Ishikawa (cell line): ENCODE data around the gene ATP11A.

Experiments
- CEBPB ChIP-seq: IDR thresholded peaks from 2 replicates; pipeline ENCODE4 v1.6.1; 2012
- CREB1 ChIP-seq: IDR thresholded peaks from 2 replicates; pipeline ENCODE4 v1.6.1; 2012; ENCODE audit warnings: low read depth
- EGR1 ChIP-seq: IDR thresholded peaks from 2 replicates; pipeline ENCODE4 v1.6.1; 2012
- EP300 ChIP-seq: IDR thresholded peaks from 2 replicates; pipeline ENCODE4 v1.6.1; 2012; ENCODE audit warnings: borderline replicate concordance
- FOXM1 ChIP-seq: IDR thresholded peaks from 2 replicates; pipeline ENCODE4 v1.6.1; 2012; ENCODE audit warnings: low read depth, borderline replicate concordance
- NFIC ChIP-seq: IDR thresholded peaks from 2 replicates; pipeline ENCODE4 v1.6.1; 2012
- RAD21 ChIP-seq: IDR thresholded peaks from 2 replicates; pipeline ENCODE4 v1.6.1; 2012; ENCODE audit warnings: low read depth
- TAF1 ChIP-seq: IDR thresholded peaks from 2 replicates; pipeline ENCODE4 v1.6.1; 2012; ENCODE audit warnings: low read depth, mild to moderate bottlenecking
- TCF12 ChIP-seq: IDR thresholded peaks from 2 replicates; pipeline ENCODE4 v1.6.1; 2012; ENCODE audit warnings: low read depth
- TEAD4 ChIP-seq: IDR thresholded peaks from 2 replicates; pipeline ENCODE4 v1.6.1; 2012
- YY1 ChIP-seq: IDR thresholded peaks from 2 replicates; pipeline ENCODE4 v1.6.1; 2012; ENCODE audit warnings: low read depth
- ZBTB7A ChIP-seq: IDR thresholded peaks from 2 replicates; pipeline ENCODE4 v1.6.1; 2012; ENCODE audit warnings: low read depth
- TF ChIP-seq, protein P1 (sequence below): IDR thresholded peaks from 2 replicates; pipeline ENCODE4 v1.6.1; 2012; ENCODE audit warnings: low read depth, mild to moderate bottlenecking
- TF ChIP-seq, protein P2 (sequence below): IDR thresholded peaks from 2 replicates; pipeline ENCODE4 v1.6.1; 2012
- TF ChIP-seq, protein P3 (sequence below): IDR thresholded peaks from 2 replicates; pipeline ENCODE4 v1.6.1; 2012

Gene ATP11A

DNA sequence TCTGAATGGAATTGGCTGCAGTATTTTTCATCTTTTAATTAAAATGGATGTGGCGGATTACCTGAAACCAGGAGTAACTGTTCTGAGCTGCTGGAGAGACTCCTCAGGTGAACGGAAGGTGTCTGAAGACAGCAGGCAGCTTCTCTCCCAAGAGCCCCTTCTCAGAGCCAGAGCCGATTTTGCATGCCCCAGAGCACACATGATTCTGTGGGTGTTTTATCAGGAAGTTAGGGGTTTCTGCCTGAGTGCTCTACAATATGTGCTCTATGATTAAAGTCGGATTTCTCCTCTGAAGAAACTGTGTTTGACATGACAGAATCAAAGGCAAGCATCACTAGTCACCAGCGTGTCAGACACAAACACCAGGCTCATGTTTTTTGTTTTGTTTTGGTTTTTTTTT, 218.5 kb downstream of the ATP11A start:
- TF ChIP-seq, protein P1, sequence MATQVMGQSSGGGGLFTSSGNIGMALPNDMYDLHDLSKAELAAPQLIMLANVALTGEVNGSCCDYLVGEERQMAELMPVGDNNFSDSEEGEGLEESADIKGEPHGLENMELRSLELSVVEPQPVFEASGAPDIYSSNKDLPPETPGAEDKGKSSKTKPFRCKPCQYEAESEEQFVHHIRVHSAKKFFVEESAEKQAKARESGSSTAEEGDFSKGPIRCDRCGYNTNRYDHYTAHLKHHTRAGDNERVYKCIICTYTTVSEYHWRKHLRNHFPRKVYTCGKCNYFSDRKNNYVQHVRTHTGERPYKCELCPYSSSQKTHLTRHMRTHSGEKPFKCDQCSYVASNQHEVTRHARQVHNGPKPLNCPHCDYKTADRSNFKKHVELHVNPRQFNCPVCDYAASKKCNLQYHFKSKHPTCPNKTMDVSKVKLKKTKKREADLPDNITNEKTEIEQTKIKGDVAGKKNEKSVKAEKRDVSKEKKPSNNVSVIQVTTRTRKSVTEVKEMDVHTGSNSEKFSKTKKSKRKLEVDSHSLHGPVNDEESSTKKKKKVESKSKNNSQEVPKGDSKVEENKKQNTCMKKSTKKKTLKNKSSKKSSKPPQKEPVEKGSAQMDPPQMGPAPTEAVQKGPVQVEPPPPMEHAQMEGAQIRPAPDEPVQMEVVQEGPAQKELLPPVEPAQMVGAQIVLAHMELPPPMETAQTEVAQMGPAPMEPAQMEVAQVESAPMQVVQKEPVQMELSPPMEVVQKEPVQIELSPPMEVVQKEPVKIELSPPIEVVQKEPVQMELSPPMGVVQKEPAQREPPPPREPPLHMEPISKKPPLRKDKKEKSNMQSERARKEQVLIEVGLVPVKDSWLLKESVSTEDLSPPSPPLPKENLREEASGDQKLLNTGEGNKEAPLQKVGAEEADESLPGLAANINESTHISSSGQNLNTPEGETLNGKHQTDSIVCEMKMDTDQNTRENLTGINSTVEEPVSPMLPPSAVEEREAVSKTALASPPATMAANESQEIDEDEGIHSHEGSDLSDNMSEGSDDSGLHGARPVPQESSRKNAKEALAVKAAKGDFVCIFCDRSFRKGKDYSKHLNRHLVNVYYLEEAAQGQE: no peak
- TF ChIP-seq, protein P2, sequence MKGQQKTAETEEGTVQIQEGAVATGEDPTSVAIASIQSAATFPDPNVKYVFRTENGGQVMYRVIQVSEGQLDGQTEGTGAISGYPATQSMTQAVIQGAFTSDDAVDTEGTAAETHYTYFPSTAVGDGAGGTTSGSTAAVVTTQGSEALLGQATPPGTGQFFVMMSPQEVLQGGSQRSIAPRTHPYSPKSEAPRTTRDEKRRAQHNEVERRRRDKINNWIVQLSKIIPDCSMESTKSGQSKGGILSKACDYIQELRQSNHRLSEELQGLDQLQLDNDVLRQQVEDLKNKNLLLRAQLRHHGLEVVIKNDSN: no peak
- TF ChIP-seq, protein P3, sequence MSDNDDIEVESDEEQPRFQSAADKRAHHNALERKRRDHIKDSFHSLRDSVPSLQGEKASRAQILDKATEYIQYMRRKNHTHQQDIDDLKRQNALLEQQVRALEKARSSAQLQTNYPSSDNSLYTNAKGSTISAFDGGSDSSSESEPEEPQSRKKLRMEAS: no peak
- TF ChIP-seq EP300 (no peak), YY1 (no peak), CEBPB (no peak), RAD21 (no peak), TEAD4 (no peak), ZBTB7A (no peak), FOXM1 (no peak), TAF1 (no peak), CREB1 (no peak), EGR1 (no peak), NFIC (no peak), TCF12 (no peak)

DNA sequence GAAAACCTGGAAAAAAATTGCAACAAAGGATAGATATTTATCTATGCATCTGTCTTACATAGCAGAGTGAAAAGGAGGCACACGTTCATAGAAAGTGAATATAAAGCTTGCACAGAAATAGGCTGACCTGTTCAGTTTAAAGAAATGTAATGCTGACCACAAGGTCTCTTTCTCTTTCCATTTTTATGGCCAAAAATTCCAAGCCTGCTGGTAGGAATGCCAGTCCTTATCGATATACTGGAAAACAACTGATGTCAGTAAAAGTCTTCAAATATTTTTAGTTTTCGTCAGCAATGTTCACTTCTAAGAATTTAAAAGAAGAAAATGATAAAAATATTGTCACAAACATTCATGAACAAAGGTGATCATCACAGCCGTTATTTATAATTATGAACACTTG, 220.2 kb downstream of the ATP11A start:
- no peak for TF ChIP-seq TEAD4
- no peak for TF ChIP-seq ZBTB7A
- TF ChIP-seq NFIC: no peak
- TF ChIP-seq CEBPB: no peak
- TF ChIP-seq FOXM1: no peak
- TF ChIP-seq, protein P2: no peak
- TF ChIP-seq YY1: no peak
- no peak for TF ChIP-seq EP300
- TF ChIP-seq TAF1: no peak
- TF ChIP-seq EGR1: no peak

DNA sequence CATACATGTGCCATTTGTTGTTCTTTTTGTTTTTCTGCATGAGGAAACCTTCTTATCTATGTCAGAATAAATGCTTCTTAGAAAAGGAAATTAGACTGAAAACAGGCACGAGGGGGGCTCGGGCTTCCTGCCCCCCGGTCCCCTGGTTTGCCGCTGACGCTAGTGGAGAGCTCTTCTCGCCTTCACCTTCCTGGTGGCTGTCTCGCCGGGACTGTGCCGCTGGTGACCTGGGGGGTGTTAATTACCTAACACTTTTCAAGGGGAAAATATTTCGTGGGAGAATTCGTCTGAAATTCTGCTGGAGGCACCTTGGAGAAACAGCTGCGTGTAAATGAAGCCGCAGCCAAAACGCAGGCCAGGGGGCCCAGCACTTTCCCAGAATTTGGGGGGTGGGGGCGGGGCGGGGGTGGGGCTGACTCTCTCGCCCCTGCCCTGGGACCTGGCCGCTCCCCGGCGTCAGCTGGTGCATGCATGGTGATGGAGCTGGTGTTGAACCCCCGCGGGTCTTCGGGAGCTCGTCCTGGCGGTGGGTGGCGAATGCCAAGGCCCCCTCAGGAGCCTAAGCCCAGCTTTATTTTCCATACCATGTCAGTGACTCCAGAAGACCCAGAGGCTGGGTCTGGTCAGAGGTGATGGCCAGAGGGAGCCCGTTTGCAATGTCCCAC, 220.9 kb downstream of the ATP11A start:
- TF ChIP-seq CEBPB (no peak), TEAD4 (no peak), TAF1 (no peak), RAD21 (no peak), FOXM1 (no peak), EP300 (no peak), YY1 (no peak)
- TF ChIP-seq, protein P2: no peak
- TF ChIP-seq, protein P3: no peak

DNA sequence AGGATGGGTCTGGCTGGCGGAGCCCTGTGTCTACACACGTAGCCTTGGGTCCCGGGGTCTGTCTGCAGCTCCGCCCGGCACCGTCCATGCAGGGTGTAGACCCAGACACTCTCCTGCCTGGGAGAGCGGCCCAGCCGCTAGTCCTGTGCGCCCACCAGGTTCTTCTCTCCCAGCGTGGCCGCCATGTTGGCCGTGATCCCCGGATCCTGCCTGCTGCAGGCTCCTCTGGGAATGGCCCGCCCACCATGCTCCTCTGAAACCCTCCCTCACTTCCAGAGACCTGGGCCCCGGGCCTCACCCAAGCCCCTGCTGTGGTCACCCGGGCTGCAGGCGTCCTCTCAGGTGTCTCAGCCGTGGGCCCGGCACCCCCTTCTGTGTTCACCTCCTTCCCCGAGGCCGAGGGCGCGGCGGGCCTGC, 221.5 kb downstream of the ATP11A start:
- TF ChIP-seq, protein P1: no peak

DNA sequence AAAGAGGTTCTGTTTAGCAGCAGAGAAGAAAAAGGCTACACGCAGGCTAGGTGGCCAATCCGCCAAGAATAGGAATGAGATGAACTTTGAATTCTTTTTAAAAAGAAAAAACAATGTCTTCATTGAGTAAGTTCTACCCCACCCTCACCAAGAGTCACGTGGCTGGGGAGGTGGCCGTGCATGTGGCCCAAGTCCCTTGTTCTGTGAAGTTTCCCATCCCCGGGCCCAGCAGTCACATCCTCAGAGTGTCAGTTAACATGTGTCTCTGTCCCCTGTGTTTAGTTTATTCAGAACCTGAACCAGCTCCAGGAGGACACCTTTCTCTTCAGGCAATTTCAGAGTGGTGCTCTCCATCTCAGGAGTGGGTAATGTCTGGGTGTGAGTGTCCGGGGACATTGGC, 222.0 kb downstream of the ATP11A start:
- TF ChIP-seq ZBTB7A (no peak), NFIC (no peak), CEBPB (no peak), RAD21 (no peak), TCF12 (no peak), EP300 (no peak), CREB1 (no peak), YY1 (no peak), EGR1 (no peak), TEAD4 (no peak), TAF1 (no peak), FOXM1 (no peak)
- TF ChIP-seq, protein P2: no peak
- TF ChIP-seq, protein P3: no peak
- TF ChIP-seq, protein P1: no peak
